Measurements from ENCODE around the gene CSF3R. TPM values are rescaled to one million over a fixed set of nuclear protein-coding genes. Genes with fewer than 3 reads are reported as not detected.

CSF3R gene
- total and polyA plus RNA-seq, 2 donors (not counting 3 experiments of a cell fraction or from before 2014, with no cell fraction given), result not detected

DNA sequence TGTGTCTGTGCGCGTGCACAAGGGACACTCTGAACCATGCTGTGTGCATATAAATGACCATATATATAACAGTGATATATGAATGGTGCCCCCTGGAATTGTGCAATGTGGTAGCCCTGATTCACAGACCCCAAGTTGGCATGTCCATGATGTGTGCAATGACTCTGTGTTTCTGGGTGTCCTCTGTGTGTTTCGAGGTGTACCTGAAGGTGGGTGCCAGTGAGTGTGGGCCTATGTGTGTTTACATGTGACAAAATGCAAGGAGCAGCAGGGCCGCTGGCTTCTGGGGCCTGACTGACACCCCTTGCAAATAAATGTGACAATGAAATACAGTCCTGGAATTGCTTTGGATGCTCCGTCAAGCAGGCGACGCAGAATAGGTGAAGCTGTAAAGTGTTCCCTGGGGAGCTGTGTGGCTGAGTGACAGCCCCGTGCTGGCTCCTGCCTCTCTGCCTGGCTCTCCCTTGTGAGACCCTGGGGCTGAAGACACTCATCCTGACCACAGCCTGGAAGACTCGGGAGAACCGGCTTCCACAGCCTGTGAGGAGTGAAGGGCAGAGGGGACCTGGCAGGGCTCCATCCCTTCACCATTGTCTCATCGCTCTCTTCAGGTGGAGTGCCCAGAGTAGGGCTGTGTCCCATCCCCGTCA, 38.2 kb upstream of the CSF3R start:
- no peak overlapping the region for H2AFZ ChIP-seq (ENCODE audit: low read depth, low read length)
- BruUV-seq (replicated peaks), result no TSS peak
- no peaks in the 10 kb centered on the region for H3K36me3 ChIP-seq (ENCODE audit: control insufficient read depth in 2 of 2, extremely low read depth in 1 of 2, insufficient read depth in 2 of 2, low read length in 2 of 2)
- intact Hi-C loops (cut with micrococcal nuclease) (no loop called here), dilution Hi-C loops (cut with MboI; ENCODE audit: extremely low pct_ligation_motif_present, low sequenced_read_pairs) (no loop called here)
- no peaks in the 10 kb centered on the region for H3K9me3 ChIP-seq (replicated peaks; ENCODE audit: control insufficient read depth, insufficient read depth, low read length)
- no peak overlapping the region for H3K27ac ChIP-seq (ENCODE audit: insufficient read depth, low read depth, low read length)
- H4K20me1 ChIP-seq (replicated peaks; ENCODE audit: control insufficient read depth, extremely low read depth, insufficient read depth, low read length), result no peaks in the 10 kb centered on the region
- no peak overlapping the region for H3K4me2 ChIP-seq (ENCODE audit: insufficient read depth, low read length)
- no peak overlapping the region for H3K9ac ChIP-seq (replicated peaks; ENCODE audit: extremely low read depth, insufficient read depth, low read length)
- no peaks in the 10 kb centered on the region for H3K9me1 ChIP-seq (replicated peaks; ENCODE audit: control insufficient read depth, extremely low read depth, insufficient read depth, low read length)
- H3K4me1 ChIP-seq (ENCODE audit: control insufficient read depth, extremely low read depth, insufficient read depth, low read length), result no peaks in the 10 kb centered on the region
- H3K79me2 ChIP-seq (ENCODE audit: control insufficient read depth, insufficient read depth, low read length), result no peaks in the 10 kb centered on the region
- ChIA-PET POLR2A (no interaction called here), CTCF (no interaction called here)
- no peak overlapping the region for H3K4me3 ChIP-seq (replicated peaks in 1 of 3; ENCODE audit: insufficient read depth in 1 of 3, low read depth in 1 of 3, low read length in 3 of 3)
- FAIRE-seq, result no peak
- TF ChIP-seq POLR2A (IDR thresholded peaks at IDR 0.05; ENCODE audit: low read depth, low read length) (no peak), JUN (IDR thresholded peaks at IDR 0.05; ENCODE audit: borderline replicate concordance, insufficient read depth, insufficient read length, low read depth) (no peak), FOS (IDR thresholded peaks at IDR 0.05; ENCODE audit: borderline replicate concordance, insufficient read depth, low read length) (no peak)
- no peak for DNase-seq (ENCODE audit: low read depth, low spot score)
- no peaks in the 10 kb centered on the region for H3K27me3 ChIP-seq (ENCODE audit: control insufficient read depth in 2 of 2, insufficient read depth in 2 of 2, low read length in 2 of 2)

DNA sequence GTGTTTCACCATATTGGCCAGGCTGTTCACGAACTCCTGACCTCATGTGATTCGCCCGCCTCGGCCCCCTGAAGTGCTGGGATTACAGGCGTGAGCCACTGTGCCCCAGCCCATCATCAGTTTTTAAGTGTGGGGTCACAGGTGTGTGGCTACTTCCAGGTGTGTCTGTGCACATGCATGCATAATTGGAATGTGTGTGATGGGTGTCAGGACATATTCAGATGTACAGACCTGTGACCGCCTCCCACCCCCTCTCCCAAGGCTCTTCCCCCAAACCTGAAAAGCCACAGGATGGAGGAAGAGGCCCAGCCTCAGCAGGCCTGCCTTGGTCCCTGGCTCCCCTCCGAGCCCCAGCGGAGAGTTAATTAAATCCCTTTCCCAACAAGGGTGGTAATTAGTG, 37.3 kb upstream of the CSF3R start:
- no peak overlapping the region for H3K4me3 ChIP-seq (replicated peaks in 1 of 3; ENCODE audit: insufficient read depth in 1 of 3, low read depth in 1 of 3, low read length in 3 of 3)
- FAIRE-seq (no peak), DNase-seq (ENCODE audit: low read depth, low spot score) (no peak)
- H3K36me3 ChIP-seq (ENCODE audit: control insufficient read depth in 2 of 2, extremely low read depth in 1 of 2, insufficient read depth in 2 of 2, low read length in 2 of 2), result no peaks in the 10 kb centered on the region
- no peaks in the 10 kb centered on the region for H3K9me1 ChIP-seq (replicated peaks; ENCODE audit: control insufficient read depth, extremely low read depth, insufficient read depth, low read length)
- H2AFZ ChIP-seq (ENCODE audit: low read depth, low read length), result no peak overlapping the region
- CTCF ChIA-PET, result no interaction called here
- H3K27me3 ChIP-seq (ENCODE audit: control insufficient read depth in 2 of 2, insufficient read depth in 2 of 2, low read length in 2 of 2), result no peaks in the 10 kb centered on the region
- H3K79me2 ChIP-seq (ENCODE audit: control insufficient read depth, insufficient read depth, low read length), result no peaks in the 10 kb centered on the region
- dilution Hi-C loops (cut with MboI; ENCODE audit: extremely low pct_ligation_motif_present, low sequenced_read_pairs) (no loop called here), intact Hi-C loops (cut with micrococcal nuclease) (no loop called here)
- no peak overlapping the region for H3K4me2 ChIP-seq (ENCODE audit: insufficient read depth, low read length)
- no peaks in the 10 kb centered on the region for H3K4me1 ChIP-seq (ENCODE audit: control insufficient read depth, extremely low read depth, insufficient read depth, low read length)
- H3K27ac ChIP-seq (ENCODE audit: insufficient read depth, low read depth, low read length), result no peak overlapping the region
- no peak overlapping the region for H3K9ac ChIP-seq (replicated peaks; ENCODE audit: extremely low read depth, insufficient read depth, low read length)
- POLR2A ChIA-PET, result no interaction called here
- H4K20me1 ChIP-seq (replicated peaks; ENCODE audit: control insufficient read depth, extremely low read depth, insufficient read depth, low read length), result no peaks in the 10 kb centered on the region
- no TSS peak for BruUV-seq (replicated peaks)
- H3K9me3 ChIP-seq (replicated peaks; ENCODE audit: control insufficient read depth, insufficient read depth, low read length), result no peaks in the 10 kb centered on the region
- TF ChIP-seq JUN (IDR thresholded peaks at IDR 0.05; ENCODE audit: borderline replicate concordance, insufficient read depth, insufficient read length, low read depth) (no peak), POLR2A (IDR thresholded peaks at IDR 0.05; ENCODE audit: low read depth, low read length) (no peak), MYC (IDR thresholded peaks at IDR 0.05; ENCODE audit: low read depth, low read length) (no peak), EZH2 (IDR thresholded peaks at IDR 0.05; ENCODE audit: borderline replicate concordance, low read depth, low read length, severe bottlenecking) (no peak), POLR2AphosphoS5 (IDR thresholded peaks at IDR 0.05; ENCODE audit: insufficient read depth, low read depth, low read length) (no peak), GATA2 (IDR thresholded peaks at IDR 0.05; ENCODE audit: insufficient read depth, insufficient read length, low read depth, low read length) (no peak), FOS (IDR thresholded peaks at IDR 0.05; ENCODE audit: borderline replicate concordance, insufficient read depth, low read length) (no peak)
- TF ChIP-seq, protein P1, sequence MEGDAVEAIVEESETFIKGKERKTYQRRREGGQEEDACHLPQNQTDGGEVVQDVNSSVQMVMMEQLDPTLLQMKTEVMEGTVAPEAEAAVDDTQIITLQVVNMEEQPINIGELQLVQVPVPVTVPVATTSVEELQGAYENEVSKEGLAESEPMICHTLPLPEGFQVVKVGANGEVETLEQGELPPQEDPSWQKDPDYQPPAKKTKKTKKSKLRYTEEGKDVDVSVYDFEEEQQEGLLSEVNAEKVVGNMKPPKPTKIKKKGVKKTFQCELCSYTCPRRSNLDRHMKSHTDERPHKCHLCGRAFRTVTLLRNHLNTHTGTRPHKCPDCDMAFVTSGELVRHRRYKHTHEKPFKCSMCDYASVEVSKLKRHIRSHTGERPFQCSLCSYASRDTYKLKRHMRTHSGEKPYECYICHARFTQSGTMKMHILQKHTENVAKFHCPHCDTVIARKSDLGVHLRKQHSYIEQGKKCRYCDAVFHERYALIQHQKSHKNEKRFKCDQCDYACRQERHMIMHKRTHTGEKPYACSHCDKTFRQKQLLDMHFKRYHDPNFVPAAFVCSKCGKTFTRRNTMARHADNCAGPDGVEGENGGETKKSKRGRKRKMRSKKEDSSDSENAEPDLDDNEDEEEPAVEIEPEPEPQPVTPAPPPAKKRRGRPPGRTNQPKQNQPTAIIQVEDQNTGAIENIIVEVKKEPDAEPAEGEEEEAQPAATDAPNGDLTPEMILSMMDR (IDR thresholded peaks at IDR 0.05; ENCODE audit: extremely low read depth in 1 of 2, insufficient read depth in 1 of 2, low read depth in 1 of 2, low read length in 2 of 2), result no peak
- TF ChIP-seq, protein P2, sequence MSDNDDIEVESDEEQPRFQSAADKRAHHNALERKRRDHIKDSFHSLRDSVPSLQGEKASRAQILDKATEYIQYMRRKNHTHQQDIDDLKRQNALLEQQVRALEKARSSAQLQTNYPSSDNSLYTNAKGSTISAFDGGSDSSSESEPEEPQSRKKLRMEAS (IDR thresholded peaks at IDR 0.05; ENCODE audit: insufficient read depth, insufficient read length), result no peak

Measured in endothelial cell of umbilical vein (primary cell).